ENCODE data around the gene FOXRED2.

FOXRED2 gene

GRCh38 chr22:36449596-36450175 is 57.2 kb downstream of the FOXRED2 start:
- DNase-seq (ENCODE audit: low read depth): no peak

- DNase-seq (ENCODE audit: low read depth): no peak
Observed at GRCh38 chr22:36447632-36448031, 59.2 kb downstream of the FOXRED2 start.

- no peak for DNase-seq (ENCODE audit: low read depth)
Observed at GRCh38 chr22:36445158-36445668, 61.6 kb downstream of the FOXRED2 start.

GRCh38 chr22:36443198-36443770 is 63.6 kb downstream of the FOXRED2 start:
- no peak for DNase-seq (ENCODE audit: low read depth)

GRCh38 chr22:36442506-36443197 is 64.2 kb downstream of the FOXRED2 start:
- no peak for DNase-seq (ENCODE audit: low read depth)

- DNase-seq (ENCODE audit: low read depth): no peak
Observed at GRCh38 chr22:36440429-36441002, 66.3 kb downstream of the FOXRED2 start.

GRCh38 chr22:36439481-36440271 is 67.2 kb downstream of the FOXRED2 start:
- DNase-seq (ENCODE audit: low read depth): no peak
